CD4-positive, alpha-beta T cell (primary cell): ENCODE data around the gene FILIP1. TPM values are rescaled to one million over a fixed set of nuclear protein-coding genes. Genes with fewer than 3 reads are reported as not detected.

Source experiments
- ATAC-seq: fragments of 200-7000 bp; cut with Tn5 transposase; one replicate; pipeline ENCODE4 v1.10.0; 2022; ENCODE audit warnings: mild to moderate bottlenecking; ENCODE audit not compliant: poor library complexity
- CTCF ChIA-PET: fragments of 350-600 bp; sonication (Branson Sonifier 250); formaldehyde crosslinking; loops from one replicate; lab custom pipeline; 2021; ENCODE audit warnings: antibody characterized with exemption, inconsistent platforms; lab: Charles Lee
- POLR2A ChIA-PET: fragments of 350-600 bp; sonication (Branson Sonifier 250); formaldehyde crosslinking; loops from one replicate; lab custom pipeline; 2021; ENCODE audit warnings: antibody characterized with exemption, inconsistent platforms; lab: Charles Lee
- DNase-seq, 14 experiments: peaks; one replicate each; pipeline ENCODE4 v3.0.0-alpha.2; 2013 to 2020; ENCODE audit warnings: mixed read lengths in 2 of 14
- H3K27ac ChIP-seq, 2 donors: one replicate each; pipeline versions ENCODE4 v1.5.1 to v1.7.0; 2013; ENCODE audit warnings: low read length in 2 of 2, low read depth in 1 of 2, mild to moderate bottlenecking in 1 of 2
- H3K27me3 ChIP-seq, 2 experiments: 1 replicate in 1 of 2; 2 replicates in 1 of 2; pipeline versions ENCODE4 v1.6.1 to v1.7.0; 2013; ENCODE audit warnings: low read length in 2 of 2, control low read depth in 1 of 2, mild to moderate bottlenecking in 1 of 2, moderate library complexity in 1 of 2; ENCODE audit not compliant: insufficient read depth in 2 of 2, control insufficient read depth in 1 of 2
- H3K36me3 ChIP-seq: one replicate; pipeline ENCODE4 v1.6.1; 2013; ENCODE audit warnings: low read length, control low read depth; ENCODE audit not compliant: insufficient read depth
- H3K4me1 ChIP-seq: one replicate; pipeline ENCODE4 v1.6.1; 2013; ENCODE audit warnings: low read length, control low read depth; ENCODE audit not compliant: insufficient read depth
- H3K4me3 ChIP-seq: one replicate; pipeline ENCODE4 v1.5.1; 2013; ENCODE audit warnings: mild to moderate bottlenecking, low read length, moderate library complexity
- H3K9me3 ChIP-seq, 2 experiments: 1 replicate in 1 of 2; 2 replicates in 1 of 2; pipeline versions ENCODE4 v1.6.1 to v1.7.0; 2013; ENCODE audit warnings: low read length in 2 of 2, mild to moderate bottlenecking in 2 of 2, control low read depth in 1 of 2, moderate library complexity in 1 of 2; ENCODE audit not compliant: control insufficient read depth in 1 of 2, insufficient read depth in 1 of 2
- H3K27ac Mint-ChIP-seq: one replicate; pipeline ENCODE4 v1.8.0; 2020; ENCODE audit warnings: mixed read lengths
- H3K27me3 Mint-ChIP-seq: one replicate; pipeline ENCODE4 v1.8.0; 2021; ENCODE audit warnings: mixed read lengths
- H3K36me3 Mint-ChIP-seq: one replicate; pipeline ENCODE4 v1.8.0; 2021; ENCODE audit warnings: low read depth, mixed read lengths
- H3K4me1 Mint-ChIP-seq: one replicate; pipeline ENCODE4 v1.8.0; 2021; ENCODE audit warnings: low read depth, mixed read lengths
- H3K4me3 Mint-ChIP-seq: one replicate; pipeline ENCODE4 v1.8.0; 2020; ENCODE audit warnings: mild to moderate bottlenecking, mixed read lengths
- H3K9me3 Mint-ChIP-seq: one replicate; pipeline ENCODE4 v1.8.0; 2020; ENCODE audit warnings: mixed read lengths
- CTCF ChIP-seq: fragments of 200-600 bp; IDR thresholded peaks from one replicate; pipeline ENCODE4 v1.8.0; 2022; ENCODE audit warnings: antibody characterized with exemption, mild to moderate bottlenecking
- intact Hi-C, 2 experiments: fragments of 100-400 bp; cut with DNase I in 1 of 2; cut with micrococcal nuclease in 1 of 2; formaldehyde crosslinking; loops; one replicate each; pipeline versions ENCODE4 v1.15.1 to v1.9.0; 2023 to 2025; cut with DNase I, micrococcal nuclease
- total RNA-seq, 174 experiments: library from RNA in 2 of 174; stranded (reverse) in 2 of 174; gene quantifications; one replicate each; pipeline ENCODE4 v1.2.3 and lab custom pipeline; 2021 to 2026

The FILIP1 gene
- total RNA-seq, 2 experiments from 2014 or later: 0.06 TPM; not detected in 1

- Histone ChIP-seq H3K27me3 (no peaks in the 10 kb centered on the region), H3K27ac (no peak overlapping the region), H3K4me3 (no peak overlapping the region), H3K4me1 (peaks cover 10% of the 10 kb centered on the region), H3K9me3 (no peaks in the 10 kb centered on the region), H3K36me3 (peaks cover 16% of the 10 kb centered on the region)
- Mint-ChIP-seq H3K27ac (no peak overlapping the region), H3K27me3 (no peaks in the 10 kb centered on the region), H3K4me3 (no peak overlapping the region), H3K4me1 (peaks cover 81% of the 10 kb centered on the region), H3K36me3 (peaks cover 46% of the 10 kb centered on the region), H3K9me3 (no peaks in the 10 kb centered on the region)
- CTCF ChIA-PET: no interaction called here
- TF ChIP-seq CTCF: no peak
- no peak for ATAC-seq
- DNase-seq: no peak
- POLR2A ChIA-PET: no interaction called here
- intact Hi-C loops: no loop called here
These were observed 220.6 kb downstream of the FILIP1 start for GRCh38 chr6:75273009-75273408.

GRCh38 chr6:75272145-75272840 lies 221.3 kb downstream of the FILIP1 start:
- no peak for TF ChIP-seq CTCF
- H3K36me3 ChIP-seq: peaks cover 16% of the 10 kb centered on the region
- H3K4me3 ChIP-seq: no peak overlapping the region
- Mint-ChIP-seq H3K27me3 (no peaks in the 10 kb centered on the region), H3K27ac (peak overlapping the region; percentile 69), H3K4me1 (peaks cover 84% of the 10 kb centered on the region), H3K9me3 (no peaks in the 10 kb centered on the region), H3K4me3 (no peak overlapping the region), H3K36me3 (peaks cover 46% of the 10 kb centered on the region)
- ChIA-PET POLR2A (interaction anchor here (1.1 kb wide), 1 partner anchor 29 kb away, joined by 4 read pairs; the partner anchor contains the start of gene COX7A2), CTCF (no interaction called here)
- intact Hi-C loops: no loop called here
- H3K4me1 ChIP-seq: peaks cover 6% of the 10 kb centered on the region
- H3K9me3 ChIP-seq: no peaks in the 10 kb centered on the region
- H3K27ac ChIP-seq: no peak overlapping the region
- no peaks in the 10 kb centered on the region for H3K27me3 ChIP-seq
- DNase-seq: no peak
- ATAC-seq: no peak

GRCh38 chr6:75268988-75269354 lies 224.6 kb downstream of the FILIP1 start:
- H3K4me3 ChIP-seq: no peak overlapping the region
- Mint-ChIP-seq H3K27me3 (no peaks in the 10 kb centered on the region), H3K36me3 (peaks cover 43% of the 10 kb centered on the region), H3K4me3 (no peak overlapping the region), H3K4me1 (peaks cover 60% of the 10 kb centered on the region), H3K27ac (peak overlapping the region; percentile 21), H3K9me3 (no peaks in the 10 kb centered on the region)
- peaks cover 13% of the 10 kb centered on the region for H3K36me3 ChIP-seq
- intact Hi-C loops: no loop called here
- ChIA-PET CTCF (interaction anchor here (1.2 kb wide), 1 partner anchor 60 kb away, joined by 3 read pairs; no protein-coding TSS in a partner anchor), POLR2A (no interaction called here)
- no peaks in the 10 kb centered on the region for H3K9me3 ChIP-seq
- no peak for DNase-seq
- no peak for TF ChIP-seq CTCF
- no peaks in the 10 kb centered on the region for H3K27me3 ChIP-seq
- no peaks in the 10 kb centered on the region for H3K4me1 ChIP-seq
- no peak for ATAC-seq
- H3K27ac ChIP-seq: no peak overlapping the region
